ENCODE measurements around the gene FKRP.
A peak's percentile ranks its signal among the peaks of the same experiment; 100 is the strongest.
"Not testable (repeated sequence)": the region's sequence is repeated elsewhere in the genome, so short reads cannot be mapped to it uniquely, and the experiment has no call there.

Gene FKRP

GRCh38 chr19:46745521-46746280 lies at the start of gene FKRP:
Gene FKRP, plus strand, starts transcription at chr19:46746057. Its CDS starts 9,394 bp downstream, at chr19:46755451.
- peak; percentile 77 for DNase-seq (ENCODE audit: low read depth)

DNA sequence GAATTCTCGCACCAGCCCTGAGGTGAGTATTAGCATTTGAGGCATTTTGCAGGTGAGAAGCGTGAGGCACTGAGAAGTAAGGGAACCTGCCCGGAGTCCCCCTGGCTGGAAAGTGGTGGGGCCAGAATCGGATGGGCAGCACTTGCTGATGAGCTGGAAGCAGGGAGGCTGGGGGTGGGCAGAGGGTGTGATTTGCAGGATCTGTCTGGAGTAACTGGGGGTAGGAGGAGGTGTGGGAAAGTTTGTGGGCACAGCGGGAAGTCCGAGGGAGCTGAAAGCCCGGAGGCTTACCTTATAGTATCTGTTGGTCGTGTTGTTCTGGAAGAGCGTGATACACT lies 49.0 kb upstream of the FKRP start:
- no peaks in the 10 kb centered on the region for H3K27me3 ChIP-seq (replicated peaks; ENCODE audit: control insufficient read depth, insufficient read depth, low read length)
- no peaks in the 10 kb centered on the region for H3K9me3 ChIP-seq (ENCODE audit: control insufficient read depth, low read length)
- DNase-seq (ENCODE audit: low read depth): no peak
- H3K4me1 ChIP-seq (ENCODE audit: control insufficient read depth, insufficient read depth, low read length): no peaks in the 10 kb centered on the region
- H3K9ac ChIP-seq (ENCODE audit: low read length): no peak overlapping the region
- no peak overlapping the region for H3K4me3 ChIP-seq (ENCODE audit: low read length)
- H3K36me3 ChIP-seq (ENCODE audit: control insufficient read depth, insufficient read depth, low read length, severe bottlenecking): peaks cover 56% of the 10 kb centered on the region

More at GRCh38 chr19:46745521-46746280, at the start of gene FKRP:
- peak within 1 kb of the TSS; percentile 95 for H3K4me3 ChIP-seq (ENCODE audit: low read length)
- H3K9ac ChIP-seq (ENCODE audit: low read length): peak within 1 kb of the TSS; percentile 95
- H3K36me3 ChIP-seq (ENCODE audit: control insufficient read depth, insufficient read depth, low read length, severe bottlenecking): peaks cover 5% of the 10 kb centered on the region
- H3K27me3 ChIP-seq (replicated peaks; ENCODE audit: control insufficient read depth, insufficient read depth, low read length): no peaks in the 10 kb centered on the region
- peaks cover 17% of the 10 kb centered on the region for H3K4me1 ChIP-seq (ENCODE audit: control insufficient read depth, insufficient read depth, low read length)
- H3K9me3 ChIP-seq (ENCODE audit: control insufficient read depth, low read length): no peaks in the 10 kb centered on the region

DNA sequence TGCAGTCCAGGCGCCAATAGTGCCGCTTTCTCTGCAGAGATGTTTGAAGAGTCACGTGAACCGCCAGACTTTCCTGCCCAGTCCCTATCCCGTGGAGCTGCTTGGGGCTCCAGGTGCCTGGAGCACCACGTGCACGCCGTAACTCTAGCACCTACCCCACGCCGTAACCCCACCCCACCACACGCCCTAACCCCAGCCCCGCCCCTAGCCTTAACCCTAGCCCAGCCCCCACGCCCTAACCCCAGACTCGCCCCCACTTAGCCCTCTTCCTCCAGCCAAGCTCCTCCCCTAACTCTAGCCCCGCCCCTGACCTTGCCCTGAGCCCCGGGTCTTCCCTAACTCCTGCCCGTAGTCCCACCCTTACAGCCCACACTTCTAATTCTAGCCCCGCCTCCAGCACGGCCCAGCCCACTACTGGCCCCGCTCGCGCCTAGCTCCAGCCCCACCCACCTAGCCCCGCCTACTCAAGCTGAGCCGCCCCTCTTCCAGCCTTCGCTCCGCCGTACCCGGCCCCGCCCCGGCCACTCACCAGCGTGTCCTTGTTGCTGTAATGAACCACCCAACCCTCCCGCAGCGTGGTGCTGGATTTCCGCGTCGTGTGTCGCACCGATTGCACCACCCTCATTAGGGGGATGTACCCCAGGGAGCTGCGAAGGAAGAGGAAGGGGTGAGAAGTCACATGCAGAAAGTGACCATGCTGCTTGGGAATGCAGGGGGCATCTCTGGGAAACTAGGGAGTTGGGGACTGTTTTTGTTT lies 48.5 kb upstream of the FKRP start:
- no peaks in the 10 kb centered on the region for H3K4me1 ChIP-seq (ENCODE audit: control insufficient read depth, insufficient read depth, low read length)
- H3K9me3 ChIP-seq (ENCODE audit: control insufficient read depth, low read length): no peaks in the 10 kb centered on the region
- DNase-seq (ENCODE audit: low read depth): peak; percentile 19
- no peaks in the 10 kb centered on the region for H3K27me3 ChIP-seq (replicated peaks; ENCODE audit: control insufficient read depth, insufficient read depth, low read length)
- H3K9ac ChIP-seq (ENCODE audit: low read length): no peak overlapping the region
- peak overlapping the region; percentile 42 for H3K4me3 ChIP-seq (ENCODE audit: low read length)
- H3K36me3 ChIP-seq (ENCODE audit: control insufficient read depth, insufficient read depth, low read length, severe bottlenecking): peaks cover 56% of the 10 kb centered on the region

DNA sequence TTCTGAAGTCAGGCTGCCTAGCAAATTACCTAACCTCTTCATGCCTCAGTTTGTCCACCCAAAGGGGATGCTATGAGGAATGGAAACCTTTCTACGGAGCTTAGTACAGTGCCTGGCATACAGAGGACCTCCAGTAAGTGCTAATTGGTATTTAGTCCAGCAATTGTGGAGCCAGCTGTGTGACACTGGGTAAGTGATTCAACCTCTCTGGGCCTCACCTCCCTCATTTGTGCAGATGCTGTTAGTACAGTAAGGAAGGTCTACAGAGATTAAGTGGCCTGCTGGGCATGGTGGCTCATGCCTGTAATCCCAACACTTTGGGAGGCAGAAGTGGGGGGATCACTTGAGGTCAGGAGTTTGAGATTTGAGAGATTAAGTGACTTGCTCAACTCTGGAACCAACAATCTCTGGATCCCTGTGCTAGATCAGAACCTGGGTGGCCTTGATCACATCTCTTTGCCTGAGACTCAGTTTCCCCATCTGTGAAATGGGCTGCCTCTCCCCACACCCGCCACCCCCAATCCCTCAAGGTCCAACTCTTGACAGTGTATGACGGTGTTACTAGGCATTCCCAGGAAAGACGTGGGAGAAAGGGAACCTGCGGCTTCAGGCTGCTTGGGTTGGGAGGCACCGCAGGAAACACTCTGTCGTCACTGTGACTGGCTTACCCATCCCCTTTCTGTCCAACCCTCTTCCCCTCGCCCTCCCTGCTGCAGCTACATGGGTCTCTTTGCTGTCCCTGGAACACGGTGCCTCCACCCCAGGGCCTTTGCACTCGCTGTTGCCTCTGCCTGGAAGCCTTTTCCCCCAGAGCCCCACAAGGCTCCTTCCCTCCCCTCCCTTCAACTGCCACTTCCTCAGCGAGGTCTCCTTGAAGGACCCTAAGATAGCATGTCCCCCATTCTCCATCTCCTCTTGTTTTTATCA lies 47.2 kb upstream of the FKRP start:
- no peak for DNase-seq (ENCODE audit: low read depth)
- Histone ChIP-seq H3K4me3 (ENCODE audit: low read length) (no peak overlapping the region), H3K27me3 (replicated peaks; ENCODE audit: control insufficient read depth, insufficient read depth, low read length) (no peaks in the 10 kb centered on the region), H3K9me3 (ENCODE audit: control insufficient read depth, low read length) (no peaks in the 10 kb centered on the region), H3K4me1 (ENCODE audit: control insufficient read depth, insufficient read depth, low read length) (no peaks in the 10 kb centered on the region), H3K36me3 (ENCODE audit: control insufficient read depth, insufficient read depth, low read length, severe bottlenecking) (peaks cover 54% of the 10 kb centered on the region), H3K9ac (ENCODE audit: low read length) (no peak overlapping the region)

GRCh38 chr19:46700704-46701103 lies 45.2 kb upstream of the FKRP start:
- peaks cover 48% of the 10 kb centered on the region for H3K36me3 ChIP-seq (ENCODE audit: control insufficient read depth, insufficient read depth, low read length, severe bottlenecking)

GRCh38 chr19:46704379-46705076 lies 41.3 kb upstream of the FKRP start:
- DNase-seq (ENCODE audit: low read depth): peak; percentile 58
- Histone ChIP-seq H3K9me3 (ENCODE audit: control insufficient read depth, low read length) (no peaks in the 10 kb centered on the region), H3K4me3 (ENCODE audit: low read length) (no peak overlapping the region), H3K27me3 (replicated peaks; ENCODE audit: control insufficient read depth, insufficient read depth, low read length) (no peaks in the 10 kb centered on the region), H3K4me1 (ENCODE audit: control insufficient read depth, insufficient read depth, low read length) (no peaks in the 10 kb centered on the region), H3K9ac (ENCODE audit: low read length) (no peak overlapping the region), H3K36me3 (ENCODE audit: control insufficient read depth, insufficient read depth, low read length, severe bottlenecking) (peaks cover 51% of the 10 kb centered on the region)

More at GRCh38 chr19:46700704-46701103, 45.2 kb upstream of the FKRP start:
- Histone ChIP-seq H3K4me1 (ENCODE audit: control insufficient read depth, insufficient read depth, low read length) (no peaks in the 10 kb centered on the region), H3K9me3 (ENCODE audit: control insufficient read depth, low read length) (no peaks in the 10 kb centered on the region), H3K27me3 (replicated peaks; ENCODE audit: control insufficient read depth, insufficient read depth, low read length) (no peaks in the 10 kb centered on the region), H3K9ac (ENCODE audit: low read length) (no peak overlapping the region), H3K4me3 (ENCODE audit: low read length) (no peak overlapping the region)
- no peak for DNase-seq (ENCODE audit: low read depth)

- no peaks in the 10 kb centered on the region for H3K27me3 ChIP-seq (replicated peaks; ENCODE audit: control insufficient read depth, insufficient read depth, low read length)
- no peaks in the 10 kb centered on the region for H3K9me3 ChIP-seq (ENCODE audit: control insufficient read depth, low read length)
- DNase-seq (ENCODE audit: low read depth): no peak
- H3K4me1 ChIP-seq (ENCODE audit: control insufficient read depth, insufficient read depth, low read length): peaks cover 13% of the 10 kb centered on the region
- H3K4me3 ChIP-seq (ENCODE audit: low read length): no peak overlapping the region
- H3K36me3 ChIP-seq (ENCODE audit: control insufficient read depth, insufficient read depth, low read length, severe bottlenecking): peaks cover 15% of the 10 kb centered on the region
- no peak overlapping the region for H3K9ac ChIP-seq (ENCODE audit: low read length)
Observed at GRCh38 chr19:46710687-46711086, 35.2 kb upstream of the FKRP start.

GRCh38 chr19:46712768-46713338 lies 33.0 kb upstream of the FKRP start:
- not testable (repeated sequence) for H3K4me3 ChIP-seq (ENCODE audit: low read length); H3K9ac ChIP-seq (ENCODE audit: low read length); H3K27me3 ChIP-seq (replicated peaks; ENCODE audit: control insufficient read depth, insufficient read depth, low read length); H3K36me3 ChIP-seq (ENCODE audit: control insufficient read depth, insufficient read depth, low read length, severe bottlenecking); DNase-seq (ENCODE audit: low read depth); H3K9me3 ChIP-seq (ENCODE audit: control insufficient read depth, low read length)
- H3K4me1 ChIP-seq (ENCODE audit: control insufficient read depth, insufficient read depth, low read length): peaks cover 21% of the 10 kb centered on the region

DNA sequence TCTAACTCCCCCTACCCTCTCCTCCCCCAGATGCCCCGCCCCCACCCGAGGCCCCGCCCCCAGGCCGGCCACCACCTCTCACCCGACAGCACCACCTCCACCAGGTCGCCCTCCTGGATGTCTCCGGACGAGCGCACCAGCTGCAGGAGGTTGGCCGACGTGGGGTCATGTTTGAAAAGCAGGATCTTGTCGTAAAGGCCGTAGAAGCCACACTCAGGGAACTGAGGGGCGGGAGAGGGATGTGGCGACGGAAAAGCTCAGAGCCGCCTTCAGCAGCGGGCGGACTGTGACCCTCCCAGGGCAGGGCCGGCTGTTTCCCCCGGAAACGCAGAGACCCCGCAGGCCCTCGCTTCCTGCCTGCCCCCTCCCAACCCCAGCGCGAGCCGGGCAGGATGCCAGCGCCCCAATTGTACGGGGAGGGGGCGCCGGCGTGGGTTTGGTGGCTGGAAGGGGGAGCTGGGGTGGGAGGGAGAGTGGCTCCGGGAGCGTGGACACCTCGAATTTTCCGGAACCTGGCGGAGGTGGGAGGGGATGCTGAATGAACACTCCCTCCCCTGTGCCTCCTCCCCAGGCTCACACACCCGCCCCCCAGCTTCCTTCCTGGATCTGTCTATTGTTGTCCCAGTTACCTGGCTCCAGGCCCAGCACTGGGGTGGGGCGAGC lies 31.9 kb upstream of the FKRP start:
- Histone ChIP-seq H3K4me1 (ENCODE audit: control insufficient read depth, insufficient read depth, low read length) (peaks cover 23% of the 10 kb centered on the region), H3K4me3 (ENCODE audit: low read length) (peak overlapping the region; percentile 88), H3K9me3 (ENCODE audit: control insufficient read depth, low read length) (no peaks in the 10 kb centered on the region), H3K27me3 (replicated peaks; ENCODE audit: control insufficient read depth, insufficient read depth, low read length) (no peaks in the 10 kb centered on the region), H3K36me3 (ENCODE audit: control insufficient read depth, insufficient read depth, low read length, severe bottlenecking) (peaks cover 3% of the 10 kb centered on the region), H3K9ac (ENCODE audit: low read length) (peak overlapping the region; percentile 85)
- peak; percentile 71 for DNase-seq (ENCODE audit: low read depth)
